SK-N-SH treated with all-trans-retinoic acid at 6 μM for 48 hours (cell line): ENCODE data around the gene TBATA.

ENCODE experiments used
- ATAC-seq: fragments of 200-7000 bp; cut with Tn5 transposase; 3 replicates; pipeline ENCODE4 v1.9.1; 2020; ENCODE audit warnings: mild to moderate bottlenecking, moderate library complexity
- ARNTL ChIP-seq: fragments of 450-650 bp; formaldehyde crosslinking; IDR thresholded peaks from 2 replicates; pipeline ENCODE4 v1.5.0; 2020; ENCODE audit warnings: low read depth, mild to moderate bottlenecking, moderate library complexity, borderline replicate concordance
- BACH2 ChIP-seq: fragments of 250-450 bp; sonication (Bioruptor Pico); IDR thresholded peaks from 2 replicates; pipeline ENCODE4 v1.9.0; 2021; ENCODE audit warnings: mild to moderate bottlenecking, borderline replicate concordance
- CREB5 ChIP-seq: fragments of 250-450 bp; sonication (Bioruptor Pico); IDR thresholded peaks from 2 replicates; pipeline ENCODE4 v1.5.1; 2020; ENCODE audit warnings: low read depth, mild to moderate bottlenecking, moderate library complexity
- CSDC2 ChIP-seq: fragments of 250-450 bp; sonication (Bioruptor Pico); IDR thresholded peaks from 2 replicates; pipeline ENCODE4 v1.5.0; 2020; ENCODE audit warnings: mild to moderate bottlenecking, moderate library complexity
- CSRNP3 ChIP-seq: fragments of 250-450 bp; sonication (Bioruptor Pico); IDR thresholded peaks from 2 replicates; pipeline ENCODE4 v1.5.1; 2021; ENCODE audit warnings: mild to moderate bottlenecking, moderate library complexity
- ESRRG ChIP-seq: fragments of 250-450 bp; sonication (Bioruptor Pico); IDR thresholded peaks from 2 replicates; pipeline ENCODE4 v1.6.1; 2021; ENCODE audit warnings: mild to moderate bottlenecking
- GLIS3 ChIP-seq: fragments of 250-450 bp; sonication (Bioruptor Pico); IDR thresholded peaks from 2 replicates; pipeline ENCODE4 v1.5.0; 2020; ENCODE audit warnings: mild to moderate bottlenecking, moderate library complexity
- ISL1 ChIP-seq: fragments of 250-450 bp; sonication (Bioruptor Pico); IDR thresholded peaks from 2 replicates; pipeline ENCODE4 v2.1.2; 2022; ENCODE audit warnings: mild to moderate bottlenecking, moderate library complexity
- OSR1 ChIP-seq: fragments of 250-450 bp; sonication (Bioruptor Pico); IDR thresholded peaks from 2 replicates; pipeline ENCODE4 v1.8.0; 2022; ENCODE audit warnings: moderate library complexity, mild to moderate bottlenecking, inconsistent platforms
- PATZ1 ChIP-seq: fragments of 250-450 bp; sonication (Bioruptor Pico); IDR thresholded peaks from 2 replicates; pipeline ENCODE4 v1.8.0; 2020; ENCODE audit warnings: mild to moderate bottlenecking, moderate library complexity, borderline replicate concordance
- POU6F1 ChIP-seq: fragments of 250-450 bp; sonication (Bioruptor Pico); IDR thresholded peaks from 2 replicates; pipeline ENCODE4 v1.8.0; 2021; ENCODE audit warnings: low read depth, mild to moderate bottlenecking, moderate library complexity, borderline replicate concordance
- PPARA ChIP-seq: fragments of 250-450 bp; sonication (Bioruptor Pico); IDR thresholded peaks from 2 replicates; pipeline ENCODE4 v1.5.0; 2020; ENCODE audit warnings: mild to moderate bottlenecking, borderline replicate concordance
- RARB ChIP-seq: fragments of 250-450 bp; sonication (Bioruptor Pico); IDR thresholded peaks from 2 replicates; pipeline ENCODE4 v1.8.0; 2021; ENCODE audit warnings: mild to moderate bottlenecking, moderate library complexity
- SNAI2 ChIP-seq: fragments of 250-450 bp; sonication (Bioruptor Pico); IDR thresholded peaks from 2 replicates; pipeline ENCODE4 v1.5.0; 2020; ENCODE audit warnings: mild to moderate bottlenecking, moderate library complexity
- TCF4 ChIP-seq: fragments of 250-450 bp; sonication (Bioruptor Pico); IDR thresholded peaks from 2 replicates; pipeline ENCODE4 v1.8.0; 2021; ENCODE audit warnings: mild to moderate bottlenecking, moderate library complexity, borderline replicate concordance
- TOX ChIP-seq: fragments of 250-450 bp; sonication (Bioruptor Pico); IDR thresholded peaks from 2 replicates; pipeline ENCODE4 v1.8.0; 2021; ENCODE audit warnings: mild to moderate bottlenecking, moderate library complexity, borderline replicate concordance
- TSHZ2 ChIP-seq: fragments of 250-450 bp; sonication (Bioruptor Pico); IDR thresholded peaks from 2 replicates; pipeline ENCODE4 v1.5.0; 2020; ENCODE audit warnings: mild to moderate bottlenecking, moderate library complexity
- ZC3H10 ChIP-seq: fragments of 250-450 bp; sonication (Bioruptor Pico); IDR thresholded peaks from 2 replicates; pipeline ENCODE4 v1.5.1; 2021; ENCODE audit warnings: mild to moderate bottlenecking, moderate library complexity
- ZFP3 ChIP-seq: fragments of 250-450 bp; sonication (Bioruptor Pico); IDR thresholded peaks from 2 replicates; pipeline ENCODE4 v1.5.0; 2020; ENCODE audit warnings: mild to moderate bottlenecking, moderate library complexity
- ZFP30 ChIP-seq: fragments of 450-650 bp; formaldehyde crosslinking; IDR thresholded peaks from 2 replicates; pipeline ENCODE4 v1.5.0; 2022; ENCODE audit warnings: mild to moderate bottlenecking, moderate library complexity
- ZNF565 ChIP-seq: fragments of 450-650 bp; formaldehyde crosslinking; conservative IDR thresholded peaks from 2 replicates; pipeline ENCODE4 v1.5.0; 2020; ENCODE audit warnings: low read depth, mild to moderate bottlenecking, moderate library complexity
- ZNF70 ChIP-seq: fragments of 450-650 bp; formaldehyde crosslinking; IDR thresholded peaks from 2 replicates; pipeline ENCODE4 v1.5.0; 2020; ENCODE audit warnings: mild to moderate bottlenecking, moderate library complexity
- ZNF8 ChIP-seq: fragments of 450-650 bp; formaldehyde crosslinking; IDR thresholded peaks from 2 replicates; pipeline ENCODE4 v1.5.0; 2020; ENCODE audit warnings: mild to moderate bottlenecking, moderate library complexity

Gene TBATA

GRCh38 chr10:70744617-70745143 is 40.5 kb downstream of the TBATA start:
- no peak for ATAC-seq
- TF ChIP-seq ZNF70 (CRISPR knock-in tag) (no peak), ZFP3 (no peak), OSR1 (CRISPR knock-in tag) (no peak), CREB5 (CRISPR knock-in tag) (no peak), ESRRG (CRISPR knock-in tag) (no peak), GLIS3 (CRISPR knock-in tag) (no peak), PATZ1 (CRISPR knock-in tag) (no peak), ZNF565 (CRISPR knock-in tag) (no peak), ZNF8 (CRISPR knock-in tag) (no peak), SNAI2 (CRISPR knock-in tag) (no peak), TOX (CRISPR knock-in tag) (no peak), ZC3H10 (no peak), RARB (CRISPR knock-in tag) (no peak), CSDC2 (CRISPR knock-in tag) (no peak), BACH2 (CRISPR knock-in tag) (no peak), ZFP30 (no peak)

GRCh38 chr10:70743879-70744278 is 41.3 kb downstream of the TBATA start:
- ATAC-seq: no peak
- TF ChIP-seq GLIS3 (CRISPR knock-in tag) (no peak), BACH2 (CRISPR knock-in tag) (no peak), ZC3H10 (no peak), CSRNP3 (no peak), ZNF8 (CRISPR knock-in tag) (no peak), TSHZ2 (CRISPR knock-in tag) (no peak), TCF4 (CRISPR knock-in tag) (no peak), RARB (CRISPR knock-in tag) (no peak), CREB5 (CRISPR knock-in tag) (no peak), CSDC2 (CRISPR knock-in tag) (no peak), ZFP3 (no peak), ARNTL (no peak), ZFP30 (no peak), PPARA (CRISPR knock-in tag) (no peak), ESRRG (CRISPR knock-in tag) (no peak), TOX (CRISPR knock-in tag) (no peak), ISL1 (CRISPR knock-in tag) (no peak), POU6F1 (CRISPR knock-in tag) (no peak), ZNF565 (CRISPR knock-in tag) (no peak), SNAI2 (CRISPR knock-in tag) (no peak)
